ENCODE data around the gene LHFPL5.
A peak's percentile ranks its signal among the peaks of the same experiment; 100 is the strongest.

The LHFPL5 gene

DNA sequence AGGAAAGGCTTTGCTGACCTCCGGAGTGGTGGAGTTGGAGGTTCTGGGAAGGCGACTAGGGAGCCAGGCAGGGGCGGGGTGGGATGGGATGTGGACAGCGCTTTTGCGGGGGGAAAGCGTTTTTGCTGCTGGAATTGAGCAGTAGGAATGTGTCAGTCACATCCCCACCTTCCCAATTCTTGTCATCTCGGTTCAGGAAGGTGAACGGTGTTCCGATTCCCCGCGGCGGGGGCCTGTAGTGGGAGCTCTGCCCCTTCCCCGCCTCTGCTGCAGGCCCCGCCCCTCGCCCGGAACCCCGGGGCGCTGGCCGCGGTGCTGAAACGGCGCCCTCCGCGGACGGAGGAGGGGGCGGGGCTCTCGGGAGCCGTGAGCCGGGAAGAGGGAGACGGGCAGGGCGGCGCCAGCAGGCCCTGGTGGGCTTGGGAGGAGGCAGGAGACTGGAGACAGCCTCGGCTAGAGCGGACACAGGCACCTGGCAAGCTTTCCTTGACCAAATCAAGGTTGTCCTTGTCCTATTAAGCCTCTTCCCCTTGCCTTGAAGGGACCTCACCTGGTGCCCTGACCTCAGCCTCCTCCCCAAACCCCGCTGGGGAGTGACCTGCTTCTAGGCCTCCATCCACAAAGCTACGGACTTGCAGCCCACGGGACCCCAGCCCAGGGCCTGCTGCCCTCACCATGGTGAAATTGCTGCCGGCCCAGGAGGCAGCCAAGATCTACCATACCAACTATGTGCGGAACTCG, at the start of gene LHFPL5:
Gene LHFPL5, plus strand, starts transcription at position 357 of the 741 bp plus-strand sequence. Its CDS starts 319 bp downstream, at position 676.
- DNase-seq = peak; percentile 77

DNA sequence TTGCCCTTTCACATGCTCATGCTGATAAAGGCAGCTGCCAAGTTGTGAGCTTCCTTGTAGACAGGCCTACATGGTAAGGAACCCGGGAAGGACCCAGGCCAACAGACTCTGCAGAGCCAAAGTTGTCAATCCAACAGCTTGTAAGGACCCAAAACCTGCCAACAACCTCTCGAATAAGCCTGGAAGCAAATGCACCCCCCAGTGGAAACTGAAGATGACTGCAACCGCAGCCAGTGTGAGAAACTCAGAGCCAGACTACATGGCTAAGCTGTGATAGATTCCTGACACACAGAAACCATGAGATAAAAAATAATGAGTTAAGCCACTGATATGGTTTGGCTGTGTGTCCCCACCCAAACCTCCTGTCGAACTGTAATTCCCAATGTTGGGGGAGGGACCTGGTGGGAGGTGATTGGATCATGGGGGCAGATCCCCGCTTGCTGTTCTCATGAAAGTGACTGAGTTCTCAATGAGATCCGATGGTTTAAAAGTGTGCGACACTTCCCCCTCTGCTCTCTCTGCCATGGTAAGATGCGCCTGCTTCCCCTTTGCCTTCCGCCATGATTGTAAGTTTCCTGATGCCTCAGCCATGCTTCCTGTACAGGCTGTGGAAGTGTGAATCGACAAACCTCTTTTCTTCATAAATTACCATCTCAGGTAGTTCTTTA, 47.6 kb upstream of the LHFPL5 start:
- no peak for DNase-seq

DNA sequence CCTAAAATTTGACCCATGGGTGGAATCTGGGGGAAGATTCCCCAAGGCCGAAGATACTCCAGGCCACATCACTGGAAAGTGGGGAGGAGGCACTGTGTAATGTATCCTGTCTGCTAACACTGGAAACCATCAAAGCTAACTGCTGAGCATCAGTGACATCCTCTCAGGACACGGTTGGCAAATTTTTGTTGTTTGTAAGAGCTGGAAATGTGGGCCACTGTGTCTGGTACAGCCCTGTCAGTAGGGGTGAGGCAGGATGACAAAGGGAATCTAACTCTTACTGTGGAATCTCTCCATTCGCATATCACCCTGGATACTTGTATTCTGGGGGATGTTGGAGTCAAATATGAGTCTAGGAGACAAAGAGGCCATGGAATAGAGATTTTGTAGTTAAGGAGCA, 45.7 kb upstream of the LHFPL5 start:
- no peak for DNase-seq

DNA sequence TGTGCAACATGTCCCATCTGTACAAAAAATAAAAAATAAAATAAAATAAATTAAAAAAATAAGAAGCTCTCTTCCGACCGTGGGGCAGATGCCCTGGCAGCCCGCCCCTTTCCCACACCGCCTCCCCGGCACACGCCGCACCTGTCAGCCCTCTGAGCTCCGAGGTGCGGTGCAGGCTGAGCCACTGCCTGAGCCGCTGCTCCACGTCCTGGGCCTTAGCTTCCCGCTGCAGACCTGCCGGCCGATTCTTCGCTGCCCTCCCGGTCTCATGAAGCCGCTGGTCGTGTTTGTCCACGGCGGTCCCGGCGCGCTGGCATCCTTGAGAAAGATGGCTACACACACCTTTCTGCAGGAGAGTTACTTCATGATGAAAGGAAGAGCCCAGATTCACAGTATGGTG, 39.4 kb upstream of the LHFPL5 start:
- no peak for DNase-seq

DNA sequence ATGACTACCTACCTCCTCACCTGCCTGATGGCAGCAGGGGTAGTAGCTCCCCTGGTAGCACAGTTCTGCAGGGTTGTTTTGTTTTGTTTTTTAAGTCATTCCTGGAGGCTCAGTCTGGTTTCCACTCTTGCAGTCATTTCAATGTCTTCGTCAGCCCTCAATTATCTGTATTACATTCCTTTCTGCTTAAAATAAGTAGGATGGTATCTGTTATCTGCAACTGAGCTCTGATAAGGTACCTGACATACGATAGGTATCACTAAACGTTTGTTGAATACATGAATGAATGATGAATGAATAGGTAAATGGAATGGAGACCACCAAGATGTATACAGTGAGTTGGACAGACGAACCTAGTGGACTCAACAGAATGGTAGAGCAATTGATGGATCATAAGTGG, 35.9 kb upstream of the LHFPL5 start:
- DNase-seq = no peak

DNA sequence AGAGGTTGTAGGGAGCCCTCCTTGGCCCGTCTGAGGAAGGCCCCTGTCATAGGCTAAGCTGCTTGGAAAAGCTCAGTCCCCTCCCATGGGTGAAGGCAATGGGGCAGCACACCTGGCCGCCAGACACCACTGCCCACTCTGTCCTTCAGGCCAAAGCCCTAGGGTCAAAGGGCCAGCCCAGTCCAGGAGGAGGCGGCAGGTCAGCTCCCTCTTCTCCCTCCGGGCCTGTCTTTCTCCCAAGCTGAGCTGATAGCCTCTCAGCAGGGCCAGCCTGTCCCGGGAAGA, 33.9 kb upstream of the LHFPL5 start:
- no peak for DNase-seq

DNA sequence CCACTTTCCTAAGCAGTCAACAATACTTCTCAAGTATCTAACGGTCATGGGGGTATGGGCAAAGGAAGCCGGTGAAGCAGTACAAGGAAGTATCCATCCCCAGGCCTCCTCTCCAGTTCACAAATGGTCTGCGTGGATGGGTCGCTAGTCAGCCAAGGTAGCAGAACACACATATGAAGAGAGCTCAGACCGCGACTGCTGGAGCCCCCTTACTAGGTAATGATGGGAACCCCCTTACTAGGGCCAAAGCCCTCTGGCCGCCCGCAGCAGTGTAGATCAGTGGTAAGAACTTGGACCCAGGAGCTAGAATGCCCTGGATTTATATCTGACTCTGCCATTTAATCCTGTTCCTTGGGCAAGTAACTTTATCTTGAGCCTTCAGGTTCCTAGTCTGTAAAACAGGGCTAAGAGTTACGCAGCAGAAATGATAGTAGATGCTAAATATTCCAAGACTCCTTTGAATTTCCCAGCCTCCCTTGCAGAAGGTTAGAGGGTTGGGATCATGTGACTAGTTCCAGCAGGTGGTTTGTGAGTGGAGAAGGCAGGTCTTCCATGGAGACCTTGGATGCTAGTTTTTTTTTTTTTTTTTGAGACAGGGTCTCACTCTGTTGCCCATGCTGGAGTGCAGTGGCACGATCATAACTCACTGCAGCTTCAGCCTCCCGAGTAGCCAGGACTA, 30.9 kb upstream of the LHFPL5 start:
- DNase-seq = no peak

DNA sequence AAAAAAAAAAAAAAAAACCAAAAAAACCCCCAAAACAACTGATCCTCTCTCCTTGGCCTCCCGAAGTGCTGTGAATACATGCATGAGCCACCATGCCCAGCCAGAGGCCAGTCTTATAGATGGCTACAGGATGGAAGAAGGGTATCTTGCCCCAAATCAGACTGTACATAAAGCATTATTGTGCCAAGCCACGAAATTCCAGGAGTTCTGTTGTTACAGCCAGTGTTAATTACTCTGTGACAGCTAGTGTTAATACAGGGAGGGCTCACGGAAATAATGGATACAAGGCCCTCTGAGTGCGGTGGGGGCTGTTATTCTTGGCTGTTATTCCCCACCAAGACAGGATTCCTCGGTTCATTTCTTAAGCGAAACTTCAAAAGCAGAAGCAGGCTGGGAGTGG, 30.1 kb upstream of the LHFPL5 start:
- DNase-seq = no peak

DNA sequence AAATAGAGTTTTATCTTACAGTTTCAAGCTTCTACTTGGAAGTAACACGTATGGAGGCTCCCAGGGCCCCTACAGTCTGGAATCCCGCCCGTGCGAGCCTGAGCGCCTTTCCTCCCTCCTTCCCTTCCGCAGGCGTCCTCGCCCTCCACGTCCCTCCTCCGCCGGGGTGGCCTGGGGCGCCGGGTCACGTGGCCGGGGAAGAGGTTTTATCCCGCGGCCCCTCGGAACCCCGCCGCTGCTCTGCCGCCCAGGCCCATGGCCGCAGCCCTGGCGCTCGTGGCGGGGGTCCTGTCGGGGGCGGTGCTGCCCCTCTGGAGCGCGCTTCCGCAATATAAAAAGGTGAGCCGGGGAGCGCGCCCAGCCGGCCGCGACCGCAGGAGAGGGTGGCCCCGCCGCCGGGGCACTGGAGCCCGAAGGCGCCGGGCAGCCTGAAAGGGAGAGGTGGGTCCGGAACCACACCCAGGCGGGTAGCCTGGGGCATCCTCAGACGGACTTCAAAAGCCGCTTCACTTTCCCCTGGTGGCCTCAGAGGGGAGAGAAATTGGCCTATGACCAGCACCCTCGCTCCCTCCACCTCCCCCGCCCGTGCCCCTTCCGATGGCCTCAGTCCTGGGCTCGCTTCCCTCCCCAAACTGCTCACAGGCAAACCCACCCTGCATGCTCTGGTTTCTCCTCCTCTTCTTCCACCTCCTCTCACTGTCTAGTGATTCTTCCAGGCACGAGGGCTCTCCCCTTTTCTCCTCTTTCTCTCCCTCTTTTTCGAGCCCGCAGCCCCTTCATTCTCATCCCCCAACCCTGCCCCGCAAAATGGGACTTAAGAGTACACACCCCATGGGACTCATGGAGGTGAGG, 28.6 kb upstream of the LHFPL5 start, which contains the start of gene CLPSL2:
Gene CLPSL2, plus strand, starts transcription at position 235 of the 852 bp plus-strand sequence. Its CDS starts 21 bp downstream, at position 256.
- DNase-seq = peak; percentile 73

DNA sequence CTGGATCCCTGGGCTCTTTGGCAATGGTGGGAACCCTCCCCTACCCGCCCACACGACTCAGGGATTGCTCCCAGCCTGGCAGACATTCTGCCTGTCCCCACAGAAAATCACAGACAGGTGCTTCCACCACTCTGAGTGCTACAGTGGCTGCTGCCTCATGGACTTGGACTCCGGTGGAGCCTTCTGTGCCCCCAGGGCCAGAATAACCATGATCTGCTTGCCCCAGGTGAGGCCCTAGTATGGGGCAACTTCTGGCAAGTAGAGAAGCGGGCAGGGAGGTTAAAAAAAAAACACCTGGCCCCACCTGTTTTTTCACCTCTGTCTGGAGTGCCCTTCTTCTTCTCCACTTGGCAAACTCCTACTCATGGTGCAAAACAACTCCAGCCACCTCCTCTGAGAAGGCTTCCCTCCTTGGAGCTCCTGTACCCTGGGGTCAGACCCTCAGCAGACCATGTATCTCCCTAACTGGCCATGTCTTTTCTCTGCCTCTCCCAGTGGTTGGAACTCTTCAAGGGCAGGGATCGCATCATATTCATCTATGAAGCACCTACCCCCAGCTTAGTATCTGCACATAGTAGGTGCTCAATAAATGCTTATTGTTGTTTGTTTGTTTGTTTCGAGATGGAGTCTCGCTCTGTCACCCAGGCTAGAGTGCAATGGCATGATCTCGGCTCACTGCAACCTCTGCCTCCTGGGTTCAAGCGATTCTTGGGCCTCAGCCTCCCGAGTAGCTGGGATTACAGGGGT, 27.6 kb upstream of the LHFPL5 start:
- DNase-seq = no peak

DNA sequence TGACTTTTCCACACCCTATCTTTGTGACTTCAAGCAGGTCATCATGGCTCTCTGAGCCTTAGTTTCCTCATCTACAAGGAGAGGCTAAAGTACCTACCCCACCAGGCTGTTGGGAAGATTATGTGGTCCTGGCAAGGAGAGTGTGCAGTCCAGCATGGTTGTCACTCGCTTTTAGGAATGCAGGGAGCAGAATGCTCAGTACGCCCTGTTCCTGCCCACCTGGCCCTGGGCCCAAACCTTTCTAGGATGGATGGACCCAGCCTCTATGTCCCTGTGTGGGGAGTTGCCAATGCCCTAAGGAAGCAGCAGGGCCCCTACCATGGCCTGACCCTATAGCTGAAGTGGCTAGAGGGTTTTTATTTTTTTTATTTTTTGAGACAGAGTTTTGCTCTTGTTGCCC, 26.7 kb upstream of the LHFPL5 start:
- DNase-seq = no peak

DNA sequence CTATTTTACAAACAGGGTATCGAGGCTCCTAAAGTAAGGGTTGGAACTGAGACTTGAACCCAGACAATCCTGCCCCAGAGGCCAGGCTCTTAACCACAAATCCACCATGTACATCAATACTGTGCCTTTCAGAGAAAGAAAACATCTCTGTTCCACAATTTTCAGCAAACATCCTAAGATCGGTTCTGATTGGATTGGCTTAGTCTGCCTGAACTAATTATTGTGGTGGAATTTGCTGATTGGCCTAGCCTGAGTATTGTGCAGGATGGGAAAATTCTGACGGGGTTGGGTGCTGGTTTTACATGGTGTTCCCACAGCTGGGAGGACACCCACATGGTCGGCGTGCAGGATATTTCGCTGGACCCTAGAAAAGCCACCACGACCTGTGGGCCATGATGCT, 24.4 kb upstream of the LHFPL5 start, which contains the start of gene CLPSL1:
Gene CLPSL1, plus strand, starts transcription at position 301 of the 400 bp plus-strand sequence. Its CDS starts 92 bp downstream, at position 393.
- DNase-seq = no peak

DNA sequence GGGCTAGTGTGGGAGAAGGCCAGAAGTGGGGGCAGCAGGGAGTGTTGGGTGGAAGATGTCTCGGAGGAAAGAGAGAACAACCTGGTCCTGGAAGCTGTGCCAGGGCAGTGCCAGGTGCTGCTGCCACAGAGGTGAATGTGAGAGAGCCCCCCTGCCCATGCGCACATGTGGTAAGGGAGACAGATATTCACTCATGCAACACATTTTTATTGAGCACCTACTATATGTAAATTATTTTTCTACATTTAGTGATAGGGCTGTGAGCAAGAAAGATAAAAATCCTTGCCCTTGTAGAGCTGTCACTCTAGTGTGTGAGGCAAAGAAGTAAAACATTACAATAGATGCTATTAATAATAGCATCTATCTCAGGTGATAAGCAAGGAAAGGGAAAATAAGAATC, 23.9 kb upstream of the LHFPL5 start:
- no peak for DNase-seq

DNA sequence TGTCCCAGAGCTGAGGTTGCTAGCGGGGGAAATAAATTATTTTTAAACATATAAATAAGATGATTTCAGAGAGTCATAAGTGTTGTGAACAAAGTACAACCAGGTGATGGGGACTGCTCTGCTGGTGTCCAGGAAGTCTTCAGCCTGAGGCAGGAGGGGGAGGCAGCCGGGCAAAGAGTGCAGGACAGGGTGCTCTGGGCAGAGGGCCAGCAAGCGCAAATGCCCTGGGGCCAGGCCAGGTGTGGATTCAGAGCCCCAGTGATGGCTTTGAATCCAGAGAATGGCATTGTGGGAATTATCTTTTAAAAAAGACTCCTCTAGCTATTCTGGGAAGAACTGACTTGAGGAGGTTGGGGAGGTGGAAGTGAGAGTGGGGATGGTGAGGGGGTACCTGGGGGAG, 22.7 kb upstream of the LHFPL5 start:
- DNase-seq = peak; percentile 81

DNA sequence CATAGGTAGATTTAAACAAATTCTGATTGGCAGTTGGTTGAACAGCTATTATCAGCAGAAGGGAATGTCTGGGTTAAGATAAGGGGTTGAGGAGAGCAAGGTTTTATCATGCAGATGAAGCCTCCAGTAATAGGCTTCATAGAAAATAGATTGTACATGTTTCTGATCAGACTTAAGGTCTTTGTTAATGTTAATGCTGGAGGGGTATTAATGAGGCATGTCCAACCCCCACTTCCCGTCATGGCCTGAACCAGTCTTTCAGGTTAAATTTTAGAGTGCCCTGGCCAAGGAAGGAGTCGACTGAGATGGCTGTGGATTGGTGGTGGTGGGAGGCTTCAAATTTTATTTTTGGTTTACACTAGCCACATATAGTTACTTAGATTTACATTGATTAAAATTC, 21.0 kb upstream of the LHFPL5 start:
- DNase-seq = no peak

DNA sequence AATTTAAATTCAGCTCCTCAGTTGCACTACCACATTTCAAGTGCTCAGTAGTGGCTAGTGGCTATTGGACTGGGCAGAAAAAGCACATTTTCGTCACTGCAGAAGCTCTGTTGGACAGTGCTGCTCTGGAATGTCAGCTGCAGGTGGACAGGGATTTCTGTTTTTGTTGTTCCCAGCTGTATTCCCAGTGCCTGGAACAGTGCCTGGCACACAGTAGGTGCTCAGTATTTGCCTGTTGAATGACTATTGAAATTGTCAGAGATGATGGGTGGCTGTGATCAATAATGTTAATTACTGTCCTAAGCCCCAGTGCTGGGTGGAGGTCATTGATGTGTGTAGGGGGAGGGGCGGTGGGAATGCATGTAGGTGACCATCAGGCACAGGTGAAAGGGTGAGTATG, 18.9 kb upstream of the LHFPL5 start:
- DNase-seq = no peak

DNA sequence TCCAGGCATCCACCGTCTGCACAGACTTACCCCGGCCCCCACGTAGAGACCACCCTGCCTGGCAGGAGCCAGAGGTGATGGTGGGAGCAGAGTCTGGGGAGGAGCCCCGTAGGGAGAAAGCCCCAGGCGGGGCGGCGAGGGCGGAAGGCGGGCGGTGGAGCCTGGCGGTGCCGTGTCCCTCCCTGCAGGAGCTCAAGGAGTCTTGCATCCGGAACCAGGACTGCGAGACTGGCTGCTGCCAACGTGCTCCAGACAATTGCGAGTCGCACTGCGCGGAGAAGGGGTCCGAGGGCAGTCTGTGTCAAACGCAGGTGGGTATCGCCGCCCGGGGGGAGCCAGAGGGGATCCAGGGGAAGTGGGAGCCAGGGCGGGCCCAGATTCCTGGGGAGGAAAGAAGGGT, 18.3 kb upstream of the LHFPL5 start:
- peak; percentile 33 for DNase-seq

DNA sequence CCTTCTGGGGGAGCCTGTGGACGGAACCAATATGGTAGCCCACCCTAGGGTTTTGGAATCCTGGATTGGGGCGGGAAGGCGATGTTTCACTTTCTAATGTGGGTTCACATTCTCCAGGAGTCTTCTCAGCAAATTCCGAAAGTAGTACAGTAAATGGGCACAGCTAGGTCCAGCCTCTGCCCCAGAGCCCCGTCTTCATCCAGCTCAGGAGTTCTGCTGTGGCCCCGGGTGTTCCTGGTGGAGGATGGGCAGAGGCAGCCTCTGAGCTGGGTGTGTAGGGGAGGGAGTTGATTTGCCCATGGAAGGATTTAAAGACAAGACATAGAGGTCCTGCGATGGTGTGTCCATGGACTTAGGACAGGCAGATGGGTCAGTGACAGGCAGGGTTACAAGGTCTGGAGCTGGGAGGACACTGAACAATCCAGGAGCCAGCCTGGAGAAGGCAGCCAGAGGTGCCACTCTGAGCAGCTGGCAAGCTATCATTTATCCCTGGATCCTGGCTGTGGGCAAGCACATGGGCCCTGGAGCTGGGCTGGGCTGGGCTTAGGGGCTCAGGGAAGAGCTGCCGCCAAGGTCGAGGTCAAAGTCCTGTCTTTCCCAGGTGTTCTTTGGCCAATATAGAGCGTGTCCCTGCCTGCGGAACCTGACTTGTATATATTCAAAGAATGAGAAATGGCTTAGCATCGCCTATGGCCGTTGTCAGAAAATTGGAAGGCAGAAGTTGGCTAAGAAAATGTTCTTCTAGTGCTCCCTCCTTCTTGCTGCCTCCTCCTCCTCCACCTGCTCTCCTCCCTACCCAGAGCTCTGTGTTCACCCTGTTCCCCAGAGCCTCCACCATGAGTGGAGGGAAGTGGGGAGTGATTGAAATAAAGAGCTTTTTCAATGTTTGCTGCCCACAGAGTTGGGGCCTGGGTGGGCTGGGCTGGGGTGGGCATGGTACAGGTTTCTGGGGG, 17.6 kb upstream of the LHFPL5 start:
- DNase-seq = no peak

DNA sequence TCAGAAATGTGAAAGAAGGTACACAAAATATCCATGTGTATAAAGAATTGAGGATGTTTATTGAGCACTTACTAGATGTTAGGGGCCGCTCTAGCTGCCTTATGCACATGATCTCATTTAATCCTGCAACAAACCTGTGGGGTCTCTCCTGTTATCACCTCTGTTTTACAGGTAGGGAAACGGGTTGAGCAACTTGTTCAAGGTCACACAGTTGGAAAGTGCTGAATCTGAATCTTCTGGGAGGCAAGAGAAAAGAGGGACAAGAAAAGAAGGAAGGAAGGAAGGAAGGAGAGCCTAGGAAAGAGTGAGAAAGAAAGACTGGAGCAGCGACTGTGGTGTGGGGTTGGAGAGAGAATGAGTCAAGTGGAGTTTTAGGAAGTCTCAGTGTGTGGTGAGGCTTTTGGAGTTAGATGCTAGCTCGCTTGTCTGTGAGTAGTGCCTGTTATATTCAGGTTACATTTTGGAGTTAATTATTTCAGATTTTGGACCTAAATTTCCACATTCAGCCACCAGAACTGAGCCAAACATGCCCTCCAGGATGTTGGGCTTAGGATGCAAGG, 16.6 kb upstream of the LHFPL5 start:
- no peak for DNase-seq

DNA sequence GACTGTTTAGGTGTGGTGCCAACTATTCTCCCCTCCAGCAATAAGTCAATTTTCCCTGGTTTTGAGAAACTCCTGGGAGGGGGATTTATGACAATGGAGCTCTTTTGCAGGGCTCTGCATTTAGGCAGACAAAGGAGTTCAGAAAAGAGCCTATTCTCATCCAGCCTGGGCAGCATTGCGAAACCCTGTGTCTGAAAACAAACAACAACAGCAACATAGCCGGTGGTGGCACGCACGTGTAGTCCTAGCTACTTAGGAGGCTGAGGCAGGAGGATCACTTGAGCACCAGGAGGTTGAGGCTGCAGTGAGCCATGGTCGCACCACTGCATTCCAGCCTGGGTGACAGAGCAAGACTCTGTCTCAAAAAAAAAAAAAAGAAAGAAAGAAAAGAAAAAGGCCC, 14.5 kb upstream of the LHFPL5 start:
- no peak for DNase-seq
